ENCODE data around the gene HEXD.

The HEXD gene

GRCh38 chr17:82465023-82465603 lies 47.0 kb downstream of the HEXD start:
- FAIRE-seq (no peak), DNase-seq (ENCODE audit: insufficient read length, low spot score) (no peak)
- TF ChIP-seq CTCF (IDR thresholded peaks at IDR 0.05; ENCODE audit: insufficient read depth, missing control alignments): no peak

- no peak for TF ChIP-seq CTCF (IDR thresholded peaks at IDR 0.05; ENCODE audit: insufficient read depth, missing control alignments)
- DNase-seq (ENCODE audit: insufficient read length, low spot score): no peak
- no peak for FAIRE-seq
These were observed 50.5 kb downstream of the HEXD start for GRCh38 chr17:82468692-82469091.

GRCh38 chr17:82470065-82470464 lies 51.9 kb downstream of the HEXD start:
- no peak for FAIRE-seq

GRCh38 chr17:82474223-82475010 lies 56.3 kb downstream of the HEXD start:
- FAIRE-seq (no peak), DNase-seq (ENCODE audit: insufficient read length, low spot score) (no peak)
- no peak for TF ChIP-seq CTCF (IDR thresholded peaks at IDR 0.05; ENCODE audit: insufficient read depth, missing control alignments)

More at GRCh38 chr17:82470065-82470464, 51.9 kb downstream of the HEXD start:
- DNase-seq (ENCODE audit: insufficient read length, low spot score): no peak
- TF ChIP-seq CTCF (IDR thresholded peaks at IDR 0.05; ENCODE audit: insufficient read depth, missing control alignments): no peak

- no peak for TF ChIP-seq CTCF (IDR thresholded peaks at IDR 0.05; ENCODE audit: insufficient read depth, missing control alignments)
- DNase-seq (ENCODE audit: insufficient read length, low spot score) (no peak), FAIRE-seq (no peak)
These were observed 57.3 kb downstream of the HEXD start for GRCh38 chr17:82475458-82475857.

GRCh38 chr17:82477934-82478333 lies 59.8 kb downstream of the HEXD start:
- DNase-seq (ENCODE audit: insufficient read length, low spot score) (no peak), FAIRE-seq (no peak)
- no peak for TF ChIP-seq CTCF (IDR thresholded peaks at IDR 0.05; ENCODE audit: insufficient read depth, missing control alignments)

GRCh38 chr17:82479602-82480001 lies 61.5 kb downstream of the HEXD start:
- TF ChIP-seq CTCF (IDR thresholded peaks at IDR 0.05; ENCODE audit: insufficient read depth, missing control alignments): no peak
- FAIRE-seq (no peak), DNase-seq (ENCODE audit: insufficient read length, low spot score) (no peak)

Measured in D721Med (cell line).